Measurements from ENCODE around the gene ABHD10.

DNA sequence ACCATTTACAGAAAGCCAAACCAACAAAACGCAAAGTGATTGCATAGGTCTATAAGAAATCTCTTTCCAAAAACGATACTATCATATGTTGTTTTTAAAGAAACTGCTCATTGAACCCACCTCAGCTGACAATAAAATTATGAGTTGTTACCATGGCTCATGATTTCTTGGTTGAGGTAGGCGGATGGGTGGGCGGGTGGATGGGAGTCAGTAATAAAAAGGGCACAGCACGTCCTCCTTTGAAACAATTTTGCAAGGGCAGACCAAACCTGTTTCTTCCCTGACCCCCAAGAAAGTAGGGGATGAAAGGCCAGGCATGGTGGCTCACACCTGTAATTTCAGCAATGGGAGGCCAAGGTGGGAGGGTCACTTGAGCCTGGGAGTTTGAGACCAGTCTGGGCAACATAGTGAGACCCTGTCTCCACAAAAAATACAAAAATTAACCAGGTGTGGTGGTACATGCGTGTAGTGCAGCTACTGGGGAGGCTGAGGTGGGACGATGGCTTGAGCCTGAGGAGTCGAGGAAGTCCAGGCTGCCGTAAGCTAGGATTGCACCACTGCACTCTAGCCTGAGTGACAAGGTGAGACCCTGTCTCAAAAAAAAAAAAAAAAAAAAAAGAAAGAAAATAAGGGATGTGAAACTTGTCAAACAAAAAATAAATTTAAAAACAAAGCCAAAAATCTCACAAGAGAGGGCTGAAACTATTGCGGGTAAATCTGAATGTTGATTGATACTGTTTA is 2.1 kb downstream of the ABHD10 start:
- TF ChIP-seq POLR2A (IDR thresholded peaks at IDR 0.05; ENCODE audit: low read length) = no peak
- no peak for TF ChIP-seq CHD4 (IDR thresholded peaks at IDR 0.05; ENCODE audit: borderline replicate concordance)
- TF ChIP-seq, protein P1, sequence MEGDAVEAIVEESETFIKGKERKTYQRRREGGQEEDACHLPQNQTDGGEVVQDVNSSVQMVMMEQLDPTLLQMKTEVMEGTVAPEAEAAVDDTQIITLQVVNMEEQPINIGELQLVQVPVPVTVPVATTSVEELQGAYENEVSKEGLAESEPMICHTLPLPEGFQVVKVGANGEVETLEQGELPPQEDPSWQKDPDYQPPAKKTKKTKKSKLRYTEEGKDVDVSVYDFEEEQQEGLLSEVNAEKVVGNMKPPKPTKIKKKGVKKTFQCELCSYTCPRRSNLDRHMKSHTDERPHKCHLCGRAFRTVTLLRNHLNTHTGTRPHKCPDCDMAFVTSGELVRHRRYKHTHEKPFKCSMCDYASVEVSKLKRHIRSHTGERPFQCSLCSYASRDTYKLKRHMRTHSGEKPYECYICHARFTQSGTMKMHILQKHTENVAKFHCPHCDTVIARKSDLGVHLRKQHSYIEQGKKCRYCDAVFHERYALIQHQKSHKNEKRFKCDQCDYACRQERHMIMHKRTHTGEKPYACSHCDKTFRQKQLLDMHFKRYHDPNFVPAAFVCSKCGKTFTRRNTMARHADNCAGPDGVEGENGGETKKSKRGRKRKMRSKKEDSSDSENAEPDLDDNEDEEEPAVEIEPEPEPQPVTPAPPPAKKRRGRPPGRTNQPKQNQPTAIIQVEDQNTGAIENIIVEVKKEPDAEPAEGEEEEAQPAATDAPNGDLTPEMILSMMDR (IDR thresholded peaks at IDR 0.05) = no peak
- TF ChIP-seq JUNB (IDR thresholded peaks at IDR 0.05) = no peak
- no peak for TF ChIP-seq EP300 (IDR thresholded peaks at IDR 0.05)
